LNCaP clone FGC (cell line): ENCODE measurements around the gene MAJIN.

Experiments used
- DNase-seq: peaks from one replicate; pipeline ENCODE4 v3.0.0-alpha.2; 2011; ENCODE audit warnings: low read depth
- H3K4me3 ChIP-seq: 2 replicates; pipeline ENCODE4 v1.5.1; 2011; ENCODE audit warnings: mild to moderate bottlenecking, low read depth, low read length, control low read depth
- TF ChIP-seq, protein P1 (sequence below): IDR thresholded peaks from 2 replicates; pipeline ENCODE4 v1.5.1; 2012; ENCODE audit warnings: mild to moderate bottlenecking; ENCODE audit not compliant: control insufficient read depth, insufficient read depth; ENCODE audit errors: extremely low read depth

Gene MAJIN

DNA sequence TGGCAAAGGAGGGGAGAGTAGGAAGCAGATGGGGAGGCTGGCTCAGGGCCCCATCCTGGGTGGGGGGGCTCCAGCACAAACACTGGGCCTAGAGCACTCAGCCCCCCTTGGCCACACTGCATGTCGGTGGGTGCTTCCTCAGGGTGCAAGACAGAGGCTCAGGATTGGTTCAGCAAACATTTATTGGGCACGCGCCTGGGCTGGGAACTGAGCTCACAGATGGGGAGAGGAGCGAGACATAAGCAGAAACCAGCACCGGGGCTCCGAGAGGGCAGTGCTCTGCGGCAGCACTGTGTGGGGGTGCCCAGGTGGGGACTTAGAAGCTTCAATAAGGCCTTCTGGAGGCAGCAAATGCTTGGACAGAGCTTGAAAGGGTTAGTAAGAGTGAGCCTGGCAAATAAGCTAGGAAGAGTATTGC, 81.4 kb downstream of the MAJIN start:
- no peak for DNase-seq
- TF ChIP-seq, protein P1, sequence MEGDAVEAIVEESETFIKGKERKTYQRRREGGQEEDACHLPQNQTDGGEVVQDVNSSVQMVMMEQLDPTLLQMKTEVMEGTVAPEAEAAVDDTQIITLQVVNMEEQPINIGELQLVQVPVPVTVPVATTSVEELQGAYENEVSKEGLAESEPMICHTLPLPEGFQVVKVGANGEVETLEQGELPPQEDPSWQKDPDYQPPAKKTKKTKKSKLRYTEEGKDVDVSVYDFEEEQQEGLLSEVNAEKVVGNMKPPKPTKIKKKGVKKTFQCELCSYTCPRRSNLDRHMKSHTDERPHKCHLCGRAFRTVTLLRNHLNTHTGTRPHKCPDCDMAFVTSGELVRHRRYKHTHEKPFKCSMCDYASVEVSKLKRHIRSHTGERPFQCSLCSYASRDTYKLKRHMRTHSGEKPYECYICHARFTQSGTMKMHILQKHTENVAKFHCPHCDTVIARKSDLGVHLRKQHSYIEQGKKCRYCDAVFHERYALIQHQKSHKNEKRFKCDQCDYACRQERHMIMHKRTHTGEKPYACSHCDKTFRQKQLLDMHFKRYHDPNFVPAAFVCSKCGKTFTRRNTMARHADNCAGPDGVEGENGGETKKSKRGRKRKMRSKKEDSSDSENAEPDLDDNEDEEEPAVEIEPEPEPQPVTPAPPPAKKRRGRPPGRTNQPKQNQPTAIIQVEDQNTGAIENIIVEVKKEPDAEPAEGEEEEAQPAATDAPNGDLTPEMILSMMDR = no peak
- H3K4me3 ChIP-seq = no peak overlapping the region

DNA sequence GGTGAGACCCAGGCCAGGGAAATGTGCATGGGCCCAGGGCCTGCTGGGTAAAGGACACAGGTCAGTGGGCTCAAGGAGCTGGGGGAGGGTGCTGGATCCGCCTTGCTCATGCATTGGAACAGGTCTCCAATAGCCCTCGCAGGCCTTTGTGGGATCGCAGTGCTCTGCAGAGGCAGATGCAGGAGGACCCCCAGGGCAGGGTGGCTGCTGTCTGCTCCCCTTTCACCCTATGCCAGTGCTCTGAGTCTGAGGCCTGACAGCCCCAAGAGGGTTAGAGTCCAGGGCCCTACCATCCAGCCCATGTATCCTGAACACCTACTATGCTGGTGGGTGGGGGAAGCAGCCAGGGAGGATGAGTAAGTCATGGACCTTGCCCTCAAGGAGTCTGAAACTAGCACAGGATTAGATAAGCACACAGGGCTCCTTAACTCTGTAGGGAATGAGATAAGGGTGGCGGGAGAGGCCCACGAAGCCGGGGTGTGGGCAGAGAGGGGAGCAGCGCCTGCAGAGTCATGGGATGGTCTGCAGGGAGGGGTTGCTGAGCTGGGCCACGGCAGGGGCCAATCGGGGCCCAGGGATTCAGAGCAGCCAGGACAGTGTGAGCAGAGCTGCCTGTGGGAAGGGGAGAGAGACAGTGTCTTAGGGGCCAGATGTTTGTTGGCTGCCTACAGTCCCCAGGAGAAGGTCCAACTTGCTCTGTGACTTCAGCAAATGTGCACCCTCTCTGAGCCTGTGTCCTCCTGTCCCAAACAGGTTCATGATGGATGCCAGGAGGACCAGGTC, 83.0 kb downstream of the MAJIN start:
- no peak overlapping the region for H3K4me3 ChIP-seq
- no peak for DNase-seq
- TF ChIP-seq, protein P1 = no peak

DNA sequence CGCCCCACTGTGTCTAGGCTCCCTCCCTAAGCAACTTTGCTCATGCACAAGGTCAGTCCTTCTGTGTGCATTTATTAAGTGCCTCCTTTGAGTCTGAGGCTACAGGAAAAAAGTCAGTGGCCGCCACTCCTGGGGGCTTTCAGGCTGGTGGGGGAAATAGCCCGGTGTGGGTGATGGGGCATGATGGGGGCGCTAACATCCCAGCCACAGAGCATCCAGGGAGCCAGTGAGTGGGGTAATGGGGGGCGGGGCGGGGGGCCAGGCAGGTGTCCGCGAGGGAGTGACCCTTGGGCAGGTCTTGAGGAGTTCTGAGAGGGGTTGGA, 83.5 kb downstream of the MAJIN start:
- no peak for DNase-seq
- TF ChIP-seq, protein P1 = no peak
- no peak overlapping the region for H3K4me3 ChIP-seq
